ENCODE data around the gene CYB5RL.
"Not testable (repeated sequence)": the region's sequence is repeated elsewhere in the genome, so short reads cannot be mapped to it uniquely, and the experiment has no call there.

Gene CYB5RL

GRCh38 chr1:54225986-54226559 is 26.2 kb upstream of the CYB5RL start:
- no peak for DNase-seq
- no peak for ATAC-seq

- ATAC-seq (no peak), DNase-seq (no peak)
These were observed 25.5 kb upstream of the CYB5RL start for GRCh38 chr1:54225378-54225777.

GRCh38 chr1:54224233-54224632 is 24.4 kb upstream of the CYB5RL start:
- DNase-seq (no peak), ATAC-seq (no peak)

GRCh38 chr1:54223441-54224202 is 23.8 kb upstream of the CYB5RL start:
- DNase-seq, result no peak
- ATAC-seq, result no peak

GRCh38 chr1:54222711-54223110 is 22.9 kb upstream of the CYB5RL start:
- no peak for DNase-seq
- ATAC-seq, result no peak

GRCh38 chr1:54221867-54222484 is 22.1 kb upstream of the CYB5RL start:
- ATAC-seq (no peak), DNase-seq (no peak)

- DNase-seq (no peak), ATAC-seq (no peak)
These were observed 21.4 kb upstream of the CYB5RL start for GRCh38 chr1:54221113-54221834.

GRCh38 chr1:54220004-54220811 is 20.4 kb upstream of the CYB5RL start:
- DNase-seq (no peak), ATAC-seq (no peak)

- ATAC-seq, result no peak
- DNase-seq, result no peak
These were observed 19.8 kb upstream of the CYB5RL start for GRCh38 chr1:54219688-54220003.

- ATAC-seq (no peak), DNase-seq (no peak)
These were observed 19.3 kb upstream of the CYB5RL start for GRCh38 chr1:54218883-54219687.

GRCh38 chr1:54215523-54215922 is 15.7 kb upstream of the CYB5RL start:
- no peak for DNase-seq
- no peak for ATAC-seq

GRCh38 chr1:54212872-54213271 is 13.0 kb upstream of the CYB5RL start:
- ATAC-seq (no peak), DNase-seq (no peak)

GRCh38 chr1:54207896-54208295 is 8.1 kb upstream of the CYB5RL start:
- ATAC-seq, result peak; percentile 52
- not testable (repeated sequence) for DNase-seq

GRCh38 chr1:54207287-54207686 is 7.5 kb upstream of the CYB5RL start:
- no peak for DNase-seq
- no peak for ATAC-seq

GRCh38 chr1:54204199-54204598 is 4.4 kb upstream of the CYB5RL start:
- no peak for DNase-seq
- no peak for ATAC-seq

GRCh38 chr1:54200519-54200997 is 728 bp upstream of the CYB5RL start:
- DNase-seq (peak; percentile 28), ATAC-seq (peak; percentile 1)

GRCh38 chr1:54199151-54199764 is 572 bp downstream of the CYB5RL start:
- DNase-seq (no peak), ATAC-seq (no peak)

GRCh38 chr1:54193453-54193852 is 6.4 kb downstream of the CYB5RL start:
- no peak for ATAC-seq
- DNase-seq, result no peak

GRCh38 chr1:54191525-54191924 is 8.3 kb downstream of the CYB5RL start:
- DNase-seq (no peak), ATAC-seq (no peak)

GRCh38 chr1:54190526-54190925 is 9.3 kb downstream of the CYB5RL start:
- DNase-seq (no peak), ATAC-seq (no peak)

- DNase-seq, result no peak
These were observed 11.5 kb downstream of the CYB5RL start for GRCh38 chr1:54188291-54188690.

More at GRCh38 chr1:54188291-54188690, 11.5 kb downstream of the CYB5RL start:
- no peak for ATAC-seq

Data from stimulated activated naive CD8-positive, alpha-beta T cell treated with anti-CD3 and anti-CD28 coated beads, Interleukin-15, Interleukin-2, amounts not matched to agents 100 U/mL and 50 U/mL, for 24 hours (primary cell).